Omental fat pad (tissue), 4 donors: ENCODE measurements around the gene CFLAR. TPM values are rescaled to one million over a fixed set of nuclear protein-coding genes. Genes with fewer than 3 reads are reported as not detected.
"Not testable (repeated sequence)": the region's sequence is repeated elsewhere in the genome, so short reads cannot be mapped to it uniquely, and the experiment has no call there.

Experiments
- ATAC-seq: fragments of 150-250 bp; one replicate; pipeline ENCODE4 v1.9.1; 2016; ENCODE audit warnings: mild to moderate bottlenecking, moderate library complexity; ENCODE audit not compliant: low FRiP score
- DNase-seq: peaks from one replicate; pipeline ENCODE4 v3.0.0-alpha.2; 2019; ENCODE audit warnings: low spot score
- CTCF ChIP-seq, 3 donors: fragments of 450-650 bp; IDR thresholded peaks; one replicate each; pipeline ENCODE4 v1.5.1; 2016 to 2017; ENCODE audit warnings: antibody characterized with exemption in 3 of 3, mild to moderate bottlenecking in 3 of 3, moderate library complexity in 2 of 3
- total RNA-seq, 4 donors: library from RNA; depleted of rRNA; stranded (reverse); fragments of >200 nt; gene quantifications; one replicate each; pipeline ENCODE4 v1.1.0, GENCODE V29; 2016

The CFLAR gene
- total RNA-seq, 4 donors from 2014 or later: 204 to 455 (median 293) TPM

- ATAC-seq: no peak
- no peak for DNase-seq
Measured at GRCh38 chr2:201167546-201167945, 51.6 kb downstream of the CFLAR start.

GRCh38 chr2:201168496-201168895 is 52.5 kb downstream of the CFLAR start:
- not testable (repeated sequence) for DNase-seq, ATAC-seq

More at GRCh38 chr2:201167546-201167945, 51.6 kb downstream of the CFLAR start:
- TF ChIP-seq CTCF (IDR thresholded peaks at IDR 0.05): no peak

- no peak for TF ChIP-seq CTCF (IDR thresholded peaks at IDR 0.05)
- ATAC-seq (no peak), DNase-seq (no peak)
Measured at GRCh38 chr2:201171259-201171814, 55.4 kb downstream of the CFLAR start.

GRCh38 chr2:201172279-201172678 is 56.3 kb downstream of the CFLAR start:
- ATAC-seq (no peak), DNase-seq (no peak)
- no peak for TF ChIP-seq CTCF (IDR thresholded peaks at IDR 0.05)

GRCh38 chr2:201174687-201175086 is 58.7 kb downstream of the CFLAR start:
- ATAC-seq: no peak
- DNase-seq: no peak
- no peak for TF ChIP-seq CTCF (IDR thresholded peaks at IDR 0.05)

GRCh38 chr2:201176081-201176481 is 60.1 kb downstream of the CFLAR start:
- DNase-seq (no peak), ATAC-seq (no peak)
- no peak for TF ChIP-seq CTCF (IDR thresholded peaks at IDR 0.05)

GRCh38 chr2:201180010-201180409 is 64.0 kb downstream of the CFLAR start:
- ATAC-seq (no peak), DNase-seq (no peak)
- no peak for TF ChIP-seq CTCF (IDR thresholded peaks at IDR 0.05)
